ENCODE measurements around the gene SKIDA1.

DNA sequence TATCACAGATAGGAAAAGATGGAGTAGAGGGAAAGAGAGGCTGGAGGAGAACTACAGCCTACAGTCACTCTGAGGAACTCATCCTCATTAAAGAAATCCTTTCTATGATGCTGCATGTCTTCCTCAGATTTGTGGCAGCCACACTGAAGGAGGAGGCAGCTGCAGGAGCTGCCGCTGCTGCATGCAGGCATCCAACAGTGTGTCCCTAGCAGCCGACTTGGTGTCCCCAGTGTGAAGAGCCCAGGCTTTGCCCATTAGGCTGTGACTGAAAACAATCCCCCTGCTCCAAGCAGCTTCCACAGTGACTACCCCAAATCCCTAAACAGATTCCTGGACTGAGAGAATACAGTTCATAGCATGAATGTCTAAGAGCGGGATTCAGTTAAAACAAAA is 23.1 kb downstream of the SKIDA1 start:
- TF ChIP-seq, protein P1, sequence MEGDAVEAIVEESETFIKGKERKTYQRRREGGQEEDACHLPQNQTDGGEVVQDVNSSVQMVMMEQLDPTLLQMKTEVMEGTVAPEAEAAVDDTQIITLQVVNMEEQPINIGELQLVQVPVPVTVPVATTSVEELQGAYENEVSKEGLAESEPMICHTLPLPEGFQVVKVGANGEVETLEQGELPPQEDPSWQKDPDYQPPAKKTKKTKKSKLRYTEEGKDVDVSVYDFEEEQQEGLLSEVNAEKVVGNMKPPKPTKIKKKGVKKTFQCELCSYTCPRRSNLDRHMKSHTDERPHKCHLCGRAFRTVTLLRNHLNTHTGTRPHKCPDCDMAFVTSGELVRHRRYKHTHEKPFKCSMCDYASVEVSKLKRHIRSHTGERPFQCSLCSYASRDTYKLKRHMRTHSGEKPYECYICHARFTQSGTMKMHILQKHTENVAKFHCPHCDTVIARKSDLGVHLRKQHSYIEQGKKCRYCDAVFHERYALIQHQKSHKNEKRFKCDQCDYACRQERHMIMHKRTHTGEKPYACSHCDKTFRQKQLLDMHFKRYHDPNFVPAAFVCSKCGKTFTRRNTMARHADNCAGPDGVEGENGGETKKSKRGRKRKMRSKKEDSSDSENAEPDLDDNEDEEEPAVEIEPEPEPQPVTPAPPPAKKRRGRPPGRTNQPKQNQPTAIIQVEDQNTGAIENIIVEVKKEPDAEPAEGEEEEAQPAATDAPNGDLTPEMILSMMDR (IDR thresholded peaks at IDR 0.05), result no peak
- TF ChIP-seq POLR2AphosphoS5 (IDR thresholded peaks at IDR 0.05) (no peak), POLR2A (IDR thresholded peaks at IDR 0.05) (no peak)
